HUES64 (cell line): ENCODE data around the gene SERPINB8.

ENCODE experiments used
- H3K27ac ChIP-seq: 2 replicates; pipeline ENCODE4 v1.7.0; 2013; ENCODE audit warnings: low read depth, low read length, inconsistent platforms
- H3K27me3 ChIP-seq: 2 replicates; pipeline ENCODE4 v1.6.1; 2013; ENCODE audit warnings: mild to moderate bottlenecking, low read length; ENCODE audit not compliant: insufficient read depth
- H3K36me3 ChIP-seq: 2 replicates; pipeline ENCODE4 v1.6.1; 2013; ENCODE audit warnings: mild to moderate bottlenecking, low read length; ENCODE audit not compliant: insufficient read depth
- H3K4me1 ChIP-seq: 2 replicates; pipeline ENCODE4 v1.6.1; 2013; ENCODE audit warnings: mild to moderate bottlenecking, low read length, moderate library complexity; ENCODE audit not compliant: insufficient read depth
- H3K4me3 ChIP-seq: 2 replicates; pipeline ENCODE4 v1.5.1; 2013; ENCODE audit warnings: mild to moderate bottlenecking, low read length, moderate library complexity
- H3K9ac ChIP-seq: 2 replicates; pipeline ENCODE4 v1.6.1; 2013; ENCODE audit warnings: mild to moderate bottlenecking, low read depth, low read length
- H3K9me3 ChIP-seq: 2 replicates; pipeline ENCODE4 v1.6.1; 2013; ENCODE audit warnings: low read depth, low read length; ENCODE audit not compliant: insufficient read depth
- WGBS: fragments of 150-250, 120-280 bp; methylation state at CpG from one replicate; pipeline ENCODE4 v1.1.7; 2013; ENCODE audit warnings: missing lambda C conversion rate; 5-methylcytosine and 5-hydroxymethylcytosine counted together

The SERPINB8 gene

DNA sequence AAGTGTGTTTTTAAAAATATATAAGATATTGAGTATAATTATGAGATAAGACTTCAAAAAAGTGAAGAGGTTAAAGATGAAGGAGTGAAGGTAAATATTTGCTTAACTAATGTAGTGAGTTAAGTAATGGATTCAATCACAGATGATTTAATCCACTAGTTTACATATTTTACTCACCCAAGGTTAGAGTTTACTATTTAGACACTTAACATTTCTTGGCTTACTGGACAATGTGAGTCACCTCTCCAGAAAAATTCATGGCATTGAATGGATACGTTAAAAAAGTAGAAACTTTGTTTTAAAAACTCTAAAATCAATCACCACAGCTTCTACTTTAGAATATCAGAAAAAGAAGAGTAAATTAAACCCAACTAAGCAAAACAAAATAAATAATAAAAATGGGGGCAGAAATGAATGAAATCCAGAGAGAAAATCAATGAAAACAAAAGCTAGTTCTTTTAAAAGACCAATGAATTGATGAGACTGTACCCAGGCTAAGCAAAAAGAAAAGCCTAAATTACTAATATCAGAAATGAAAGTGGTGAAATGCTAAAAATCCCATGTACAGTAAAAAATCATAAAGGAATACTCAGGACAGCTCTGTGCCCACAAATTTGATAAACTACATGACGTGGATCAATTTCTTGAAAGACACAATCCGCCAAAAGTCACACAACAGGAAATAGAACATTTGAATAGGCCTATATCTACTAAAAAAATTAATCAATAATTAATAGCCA lies 22.7 kb upstream of the SERPINB8 start:
- H3K4me3 ChIP-seq, result no peak overlapping the region
- H3K36me3 ChIP-seq, result no peaks in the 10 kb centered on the region
- H3K27me3 ChIP-seq, result peaks cover 29% of the 10 kb centered on the region; the same call in 1 of the 2 replicates
- 92% methylated on average over 3 of the region's 3 CpGs for WGBS
- no peak overlapping the region for H3K27ac ChIP-seq
- no peaks in the 10 kb centered on the region for H3K9me3 ChIP-seq
- no peak overlapping the region for H3K9ac ChIP-seq
- peaks cover 6% of the 10 kb centered on the region; the same call in 1 of the 2 replicates for H3K4me1 ChIP-seq

DNA sequence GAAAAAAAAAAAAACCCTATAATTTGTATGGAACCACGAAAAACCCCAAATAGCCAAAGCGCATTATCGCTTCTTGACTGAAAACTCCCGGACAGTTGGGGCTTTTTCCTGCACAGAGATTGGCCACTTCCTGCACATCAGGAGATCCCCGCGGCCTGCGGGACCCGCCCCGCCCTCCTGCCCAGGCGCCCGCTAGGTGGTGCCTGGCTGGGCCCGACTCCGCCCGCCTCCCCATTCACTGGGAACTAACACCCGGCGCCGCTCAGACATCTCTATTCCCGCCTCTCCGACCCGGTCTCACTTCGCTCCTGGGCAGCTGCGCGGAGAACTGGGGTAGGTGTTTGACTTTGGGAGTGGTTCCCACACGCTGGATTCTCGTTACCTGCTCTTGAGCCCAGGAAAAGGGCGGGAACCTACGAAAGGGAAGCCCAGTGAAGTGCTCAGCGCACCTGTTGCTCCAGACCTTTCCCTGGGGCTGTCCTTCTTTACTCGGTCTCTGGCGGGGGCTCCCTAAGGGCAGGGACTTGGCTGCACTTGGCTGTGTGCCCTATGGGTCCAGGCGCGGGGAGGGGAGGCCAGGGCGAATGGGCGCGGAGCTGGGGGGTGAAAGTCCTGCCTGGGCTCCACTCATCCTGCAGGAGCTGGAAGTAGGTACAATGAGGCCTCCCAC lies 20.7 kb upstream of the SERPINB8 start, which contains the start of gene HMSD:
TSS of gene HMSD (plus strand) at position 234 of the 670 bp plus-strand sequence. CDS start 4,155 bp downstream, outside the sequence.
- no peaks in the 10 kb centered on the region for H3K36me3 ChIP-seq
- peak within 1 kb of the TSS; percentile 51 for H3K9ac ChIP-seq
- no peaks in the 10 kb centered on the region for H3K9me3 ChIP-seq
- 7% methylated on average over 35 of the region's 35 CpGs for WGBS
- no peak within 1 kb of the TSS for H3K27ac ChIP-seq
- peaks cover 29% of the 10 kb centered on the region; the same call in 1 of the 2 replicates for H3K27me3 ChIP-seq
- H3K4me1 ChIP-seq, result peaks cover 6% of the 10 kb centered on the region; the same call in 1 of the 2 replicates
- H3K4me3 ChIP-seq, result peak within 1 kb of the TSS; percentile 61

DNA sequence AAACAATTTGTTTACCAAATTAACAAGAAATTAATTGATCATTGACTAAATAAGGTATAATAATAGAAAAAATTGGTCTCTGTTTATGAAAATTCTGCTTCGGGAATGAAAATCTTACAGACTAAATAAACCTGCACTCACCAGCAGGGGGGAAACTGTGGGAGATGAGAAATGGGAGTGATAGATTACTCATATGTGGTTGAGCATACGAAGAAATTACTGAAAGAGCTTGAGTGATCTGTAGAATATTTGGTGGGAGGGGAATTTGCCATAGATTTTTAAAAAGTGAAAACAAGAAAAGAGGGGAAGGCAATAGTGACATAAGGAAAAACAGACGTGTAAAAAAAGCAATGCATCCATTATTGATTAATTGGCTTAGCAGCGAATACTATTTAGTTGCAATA lies 18.6 kb upstream of the SERPINB8 start:
- Histone ChIP-seq H3K36me3 (no peaks in the 10 kb centered on the region), H3K27ac (no peak overlapping the region)

DNA sequence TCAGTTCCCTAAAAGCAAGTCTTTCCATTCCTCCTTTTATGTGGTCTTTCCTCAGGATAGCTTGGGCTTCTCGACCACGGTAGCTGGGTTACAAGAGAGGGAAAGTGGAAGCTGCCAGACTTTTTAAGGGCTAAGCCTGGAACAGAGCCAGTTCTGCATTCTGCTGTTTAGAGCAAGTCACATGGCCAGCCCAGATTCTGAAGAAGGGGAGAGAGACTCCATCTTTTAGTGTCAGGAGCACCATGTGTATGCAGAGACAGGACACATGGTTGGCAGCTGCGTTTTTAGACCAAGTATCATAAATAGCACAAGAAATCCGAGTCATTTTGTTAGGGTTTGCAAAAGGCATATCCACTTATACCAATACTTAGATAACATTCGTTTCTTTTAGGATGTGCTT lies 16.1 kb upstream of the SERPINB8 start:
- WGBS, result 96% methylated on average over 4 of the region's 5 CpGs
- no peak overlapping the region for H3K9ac ChIP-seq
- no peaks in the 10 kb centered on the region for H3K9me3 ChIP-seq
- H3K27ac ChIP-seq, result no peak overlapping the region
- H3K4me1 ChIP-seq, result peaks cover 2% of the 10 kb centered on the region; the same call in 1 of the 2 replicates
- peaks cover 16% of the 10 kb centered on the region; the same call in 1 of the 2 replicates for H3K27me3 ChIP-seq
- H3K36me3 ChIP-seq, result no peaks in the 10 kb centered on the region
- no peak overlapping the region for H3K4me3 ChIP-seq

More for the DNA sequence above, 18.6 kb upstream of the SERPINB8 start:
- H3K4me3 ChIP-seq, result no peak overlapping the region
- no peaks in the 10 kb centered on the region for H3K9me3 ChIP-seq
- 88% methylated on average over 4 of the region's 4 CpGs for WGBS
- peaks cover 29% of the 10 kb centered on the region; the same call in 1 of the 2 replicates for H3K27me3 ChIP-seq
- H3K4me1 ChIP-seq, result peaks cover 6% of the 10 kb centered on the region; the same call in 1 of the 2 replicates
- no peak overlapping the region for H3K9ac ChIP-seq

DNA sequence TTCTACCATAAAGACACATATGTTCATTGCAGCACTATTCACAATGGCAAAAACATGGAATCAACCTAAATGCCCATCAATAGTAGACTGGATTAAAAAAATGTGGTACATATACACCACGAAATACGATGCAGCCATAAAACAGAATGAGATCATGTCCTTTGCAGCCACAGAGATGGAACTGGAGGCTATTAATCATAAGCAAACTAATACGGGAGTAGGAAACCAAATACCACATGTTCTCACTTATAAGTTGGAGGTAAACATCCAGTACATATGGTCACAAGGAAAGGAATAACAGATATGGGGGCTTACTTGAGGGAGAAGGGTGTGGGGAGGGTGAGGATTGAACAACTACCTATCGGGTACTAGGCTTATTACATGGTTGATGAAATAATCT lies 13.1 kb upstream of the SERPINB8 start:
- H3K9me3 ChIP-seq, result no peaks in the 10 kb centered on the region

DNA sequence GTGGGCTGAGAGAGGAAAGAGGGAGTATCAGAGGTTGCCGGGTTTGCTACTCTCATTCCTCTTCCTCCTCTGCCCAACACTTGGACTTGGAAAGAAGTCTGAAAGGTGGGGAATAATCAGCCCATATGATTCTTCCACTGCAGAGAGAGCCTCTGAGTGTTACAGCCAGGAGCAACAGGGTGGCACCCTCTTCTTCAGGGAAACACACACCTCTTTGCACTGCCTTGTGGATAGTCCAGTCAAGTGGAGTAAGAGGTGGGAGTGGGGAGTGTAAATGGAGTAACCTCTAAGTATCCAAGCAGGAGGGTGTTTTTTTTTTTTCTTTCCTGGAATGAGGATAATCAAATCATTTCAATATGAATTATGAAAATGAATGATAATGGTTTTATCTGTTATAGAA lies 9.0 kb upstream of the SERPINB8 start:
- no CpG with 5 or more reads among the region's 1 CpG for WGBS
- Histone ChIP-seq H3K27ac (no peak overlapping the region), H3K4me1 (no peaks in the 10 kb centered on the region), H3K4me3 (no peak overlapping the region), H3K36me3 (no peaks in the 10 kb centered on the region), H3K9me3 (no peaks in the 10 kb centered on the region), H3K9ac (no peak overlapping the region), H3K27me3 (peaks cover 29% of the 10 kb centered on the region)

More for the DNA sequence above, 13.1 kb upstream of the SERPINB8 start:
- no peak overlapping the region for H3K4me3 ChIP-seq
- no peak overlapping the region for H3K27ac ChIP-seq
- no peak overlapping the region for H3K9ac ChIP-seq
- H3K27me3 ChIP-seq, result peaks cover 12% of the 10 kb centered on the region; the same call in 1 of the 2 replicates
- no peaks in the 10 kb centered on the region for H3K36me3 ChIP-seq
- no peaks in the 10 kb centered on the region for H3K4me1 ChIP-seq
- 100% methylated on average over 4 of the region's 4 CpGs for WGBS

DNA sequence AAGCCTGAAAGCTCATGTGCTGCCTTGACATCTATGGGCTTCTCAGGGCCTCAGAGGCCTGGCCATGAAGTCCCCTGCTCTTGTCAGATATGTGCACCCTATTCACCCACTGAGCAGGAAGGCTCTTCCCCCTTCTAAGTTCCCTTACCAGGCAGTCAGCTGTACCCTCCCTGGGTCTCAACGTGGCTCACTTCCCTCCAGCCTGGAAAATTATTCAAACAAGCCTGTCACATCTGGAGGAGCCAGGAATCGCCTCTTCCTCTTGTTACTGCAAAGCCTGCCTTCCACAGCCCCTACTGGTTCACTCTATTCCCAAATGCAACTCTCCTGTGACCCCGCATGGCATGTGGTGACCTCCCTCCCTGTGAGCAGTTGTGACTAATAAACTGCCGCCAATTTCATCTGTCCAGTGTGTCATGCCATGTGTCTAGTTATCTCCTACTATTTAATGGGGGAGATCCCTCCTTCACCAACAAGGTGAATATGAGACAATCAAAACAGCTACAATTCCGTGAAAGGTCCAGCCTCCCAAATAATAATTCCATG lies 8.4 kb upstream of the SERPINB8 start:
- Histone ChIP-seq H3K9me3 (no peaks in the 10 kb centered on the region), H3K36me3 (no peaks in the 10 kb centered on the region), H3K27ac (no peak overlapping the region), H3K4me3 (no peak overlapping the region), H3K4me1 (no peaks in the 10 kb centered on the region), H3K9ac (no peak overlapping the region), H3K27me3 (peaks cover 35% of the 10 kb centered on the region)
- WGBS, result 66% methylated on average over 4 of the region's 5 CpGs

DNA sequence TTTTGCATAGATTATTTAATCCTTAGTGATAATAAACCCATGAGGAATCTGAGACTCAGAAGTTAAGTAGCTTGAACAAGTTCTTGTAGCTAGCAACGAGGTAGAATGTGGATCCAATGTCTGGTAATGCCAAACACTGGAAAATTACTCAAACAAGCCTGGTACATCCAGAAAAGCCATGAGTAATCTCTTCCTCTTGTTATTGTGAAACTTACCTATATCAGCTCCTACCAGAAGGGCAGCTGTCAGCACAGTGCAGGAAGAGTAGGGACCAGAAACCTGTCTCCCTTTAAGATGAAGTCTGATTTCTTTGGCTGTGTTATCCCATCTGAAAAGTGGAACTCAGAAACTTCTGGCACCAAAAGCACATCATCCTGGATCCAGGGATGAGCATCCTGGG lies 7.7 kb upstream of the SERPINB8 start:
- Histone ChIP-seq H3K36me3 (no peaks in the 10 kb centered on the region), H3K4me1 (no peaks in the 10 kb centered on the region)
- WGBS, result 86% methylated on average over 1 of the region's 1 CpG

DNA sequence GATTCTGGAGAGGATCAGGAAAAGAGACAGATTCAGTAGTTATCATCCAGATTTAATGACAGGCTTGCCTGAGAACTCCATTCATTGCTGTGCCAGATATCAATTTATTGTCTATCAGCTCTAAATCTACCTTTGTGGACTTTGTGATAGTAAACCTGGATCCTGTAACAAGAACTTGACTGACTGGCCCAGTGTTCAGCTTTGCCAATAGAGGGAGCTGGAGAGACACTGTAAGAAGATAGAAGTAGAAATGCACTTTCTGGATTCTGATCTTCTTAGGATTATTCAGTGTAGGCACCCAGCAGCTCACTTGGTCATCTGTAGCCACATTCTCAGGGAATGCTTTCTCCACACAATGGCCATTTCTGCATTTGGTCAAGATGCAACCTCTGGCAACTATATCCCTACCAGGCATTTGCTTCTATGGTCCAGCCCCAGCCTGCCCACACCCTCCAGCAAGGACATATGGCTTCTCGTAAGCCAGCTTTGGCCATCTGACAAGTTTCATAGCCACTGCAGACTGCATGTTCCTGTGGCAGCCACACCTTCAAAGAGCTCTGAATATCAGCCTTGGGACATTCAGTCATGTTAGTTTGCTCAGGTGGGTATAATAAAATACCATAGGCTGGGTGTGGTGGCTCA lies 6.1 kb upstream of the SERPINB8 start:
- H3K36me3 ChIP-seq, result no peaks in the 10 kb centered on the region
- H3K27ac ChIP-seq, result no peak overlapping the region
- H3K27me3 ChIP-seq, result peaks cover 49% of the 10 kb centered on the region
- no peaks in the 10 kb centered on the region for H3K4me1 ChIP-seq
- H3K9ac ChIP-seq, result no peak overlapping the region
- 98% methylated on average over 1 of the region's 1 CpG for WGBS
- no peak overlapping the region for H3K4me3 ChIP-seq
- no peaks in the 10 kb centered on the region for H3K9me3 ChIP-seq

More for the DNA sequence above, 7.7 kb upstream of the SERPINB8 start:
- peaks cover 40% of the 10 kb centered on the region for H3K27me3 ChIP-seq
- H3K27ac ChIP-seq, result no peak overlapping the region
- H3K9me3 ChIP-seq, result no peaks in the 10 kb centered on the region
- no peak overlapping the region for H3K4me3 ChIP-seq
- no peak overlapping the region for H3K9ac ChIP-seq

DNA sequence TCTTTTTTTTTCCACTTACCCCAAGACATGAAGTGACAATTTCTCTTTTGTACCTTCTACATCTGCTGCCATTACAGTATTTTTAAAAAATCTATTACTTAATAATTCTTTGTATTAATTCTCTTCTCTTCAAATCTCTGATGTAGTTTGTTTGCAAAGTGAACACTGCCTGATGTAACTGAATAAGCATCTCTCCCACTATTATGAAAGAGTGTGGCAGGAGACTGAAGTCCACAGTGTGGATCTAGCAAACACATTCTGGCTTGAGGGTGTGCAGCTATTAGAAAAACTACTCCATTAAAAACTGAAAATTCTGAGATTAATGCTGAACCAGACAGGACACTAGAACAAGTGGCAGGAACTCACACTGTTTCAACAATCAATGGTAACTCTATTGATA lies 5.0 kb upstream of the SERPINB8 start:
- Histone ChIP-seq H3K27me3 (peaks cover 49% of the 10 kb centered on the region), H3K9ac (no peak overlapping the region), H3K36me3 (no peaks in the 10 kb centered on the region), H3K27ac (no peak overlapping the region), H3K4me3 (no peak overlapping the region), H3K9me3 (no peaks in the 10 kb centered on the region), H3K4me1 (peaks cover 9% of the 10 kb centered on the region; the same call in 1 of the 2 replicates)
